HuH-7 (cell line): Measurements from ENCODE around the gene GMDS.

Experiments
- DNase-seq: peaks from one replicate; pipeline ENCODE4 v3.0.0; 2011; ENCODE audit warnings: low spot score

Gene GMDS

DNA sequence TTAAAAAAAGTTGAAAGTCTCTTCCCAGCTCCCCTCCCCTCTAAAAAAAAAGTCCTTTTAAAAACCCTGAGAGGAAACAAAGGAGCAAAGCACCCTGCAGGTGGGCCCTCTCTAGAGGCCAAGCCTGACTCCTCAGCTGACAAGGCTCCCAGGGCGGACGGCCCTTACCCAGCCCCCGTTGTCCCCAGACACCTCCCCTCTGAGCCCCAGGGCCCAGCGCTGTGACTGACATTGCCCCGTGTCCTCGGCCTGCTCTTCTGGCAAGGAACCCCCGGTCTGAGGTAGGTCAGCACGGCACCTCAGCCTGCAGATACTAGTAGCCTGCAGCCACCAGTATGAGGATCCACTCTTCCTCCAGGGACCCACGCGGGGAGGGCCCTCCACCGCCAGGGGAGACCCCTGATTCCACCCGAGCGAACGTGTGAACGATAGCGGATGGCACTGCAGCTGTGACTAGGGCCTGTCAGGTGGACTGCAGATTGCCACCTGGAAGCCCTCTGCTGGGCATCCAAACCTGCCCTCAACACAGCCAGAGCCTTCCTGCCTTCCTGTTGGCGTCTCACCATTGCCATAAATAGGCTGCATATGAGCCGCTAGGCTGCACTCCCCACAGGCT is 601.5 kb downstream of the GMDS start:
- DNase-seq: no peak

DNA sequence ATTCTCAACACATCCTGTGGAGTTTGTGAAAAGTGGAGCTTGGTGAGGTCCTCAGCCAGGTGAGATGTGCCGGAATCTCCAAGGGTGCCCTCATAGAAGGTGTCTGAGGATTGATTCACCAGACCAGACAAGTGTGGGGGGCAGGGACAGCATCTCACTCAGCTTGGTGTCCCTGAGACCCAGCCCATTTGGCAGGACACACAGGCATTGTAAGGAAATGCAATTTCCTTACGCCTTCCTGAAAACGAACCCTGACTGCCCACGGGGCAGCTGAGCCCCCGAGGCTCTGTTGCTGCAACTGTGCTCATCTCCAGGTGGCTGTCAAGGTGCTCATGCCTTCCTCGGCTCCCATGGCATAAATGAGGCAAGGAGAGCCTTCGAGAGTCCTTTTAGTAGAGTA is 602.3 kb downstream of the GMDS start:
- DNase-seq: no peak

DNA sequence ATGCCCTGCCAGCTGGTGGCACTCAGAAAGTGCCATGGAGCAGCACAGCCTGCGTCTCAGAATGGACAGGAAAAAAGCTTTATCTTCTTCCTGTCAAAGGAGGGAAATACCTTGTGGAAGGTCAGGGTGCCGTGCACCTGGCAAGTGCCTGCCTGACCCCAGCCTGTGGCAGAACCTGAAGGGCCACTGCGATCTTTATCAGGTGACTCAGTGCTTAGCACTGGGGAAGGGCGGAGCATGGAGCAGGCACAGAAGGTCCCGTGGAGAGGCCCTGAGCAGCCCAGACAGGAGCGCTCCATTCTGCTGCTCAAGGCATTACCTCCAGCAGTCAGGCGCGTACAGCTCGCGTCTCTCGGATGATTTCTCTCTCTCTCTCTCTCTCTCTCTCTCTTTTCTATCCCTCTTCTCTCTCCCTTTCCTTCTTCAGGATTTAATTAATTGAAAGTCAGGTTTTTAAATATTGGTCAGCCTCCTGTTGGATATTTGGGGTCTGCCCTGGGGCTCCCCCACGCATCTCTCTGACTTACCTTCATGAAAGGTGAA is 604.0 kb downstream of the GMDS start:
- DNase-seq: no peak

DNA sequence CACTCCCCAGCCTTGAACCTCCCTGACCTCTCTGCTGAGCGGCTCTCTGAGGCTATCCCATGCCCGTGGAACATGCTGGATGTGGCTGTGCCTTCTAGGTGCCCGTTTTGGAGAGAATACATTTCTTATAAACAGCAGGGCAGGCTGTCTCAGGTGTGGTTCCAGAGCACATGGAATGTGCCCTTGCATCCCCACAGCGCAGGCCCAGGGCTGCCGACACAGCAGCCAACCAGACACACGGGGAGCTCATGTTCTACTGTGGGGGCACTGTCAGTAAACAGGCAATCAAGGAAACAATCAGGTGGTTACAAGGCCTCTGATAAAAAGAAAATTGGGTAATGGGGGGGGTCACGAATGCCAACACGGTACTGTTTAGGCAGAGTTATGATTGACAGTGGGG is 604.9 kb downstream of the GMDS start:
- no peak for DNase-seq

- no peak for DNase-seq
Observed at GRCh38 chr6:1639430-1639829, 606.0 kb downstream of the GMDS start.

- DNase-seq: no peak
Observed at GRCh38 chr6:1636971-1637871, 608.2 kb downstream of the GMDS start.

DNA sequence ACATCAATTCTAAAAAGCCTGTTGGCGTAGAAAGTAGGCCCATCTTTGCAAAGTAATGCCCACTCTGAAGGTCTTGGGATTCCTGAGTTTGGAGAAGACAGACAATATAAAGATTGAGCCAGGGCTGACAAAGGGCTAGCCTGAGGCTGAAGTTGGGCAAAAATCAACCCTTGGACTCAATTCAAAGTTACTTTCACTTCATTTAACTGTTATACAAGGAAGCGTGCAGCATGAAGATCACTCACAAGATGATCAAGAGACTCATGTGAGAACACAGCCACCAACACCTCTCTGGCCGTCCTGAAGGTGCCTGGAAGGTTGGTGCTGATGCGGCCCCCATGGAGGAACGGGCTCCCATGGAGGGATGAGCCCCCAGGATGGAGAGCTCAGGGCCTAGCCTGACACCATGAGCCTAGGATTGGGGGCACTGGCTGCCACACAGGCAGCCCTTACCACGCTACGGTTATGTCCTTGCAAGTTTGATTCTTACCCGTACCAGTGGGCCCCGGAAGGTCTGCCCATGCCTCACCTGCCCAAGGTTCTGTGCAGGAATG is 609.1 kb downstream of the GMDS start:
- no peak for DNase-seq

- DNase-seq: no peak
Observed at GRCh38 chr6:1635305-1636010, 609.9 kb downstream of the GMDS start.

- no peak for DNase-seq
Observed at GRCh38 chr6:1634081-1634480, 611.3 kb downstream of the GMDS start.

GRCh38 chr6:1633366-1634021 is 611.9 kb downstream of the GMDS start:
- DNase-seq: no peak

- no peak for DNase-seq
Observed at GRCh38 chr6:1631251-1631650, 614.2 kb downstream of the GMDS start.

DNA sequence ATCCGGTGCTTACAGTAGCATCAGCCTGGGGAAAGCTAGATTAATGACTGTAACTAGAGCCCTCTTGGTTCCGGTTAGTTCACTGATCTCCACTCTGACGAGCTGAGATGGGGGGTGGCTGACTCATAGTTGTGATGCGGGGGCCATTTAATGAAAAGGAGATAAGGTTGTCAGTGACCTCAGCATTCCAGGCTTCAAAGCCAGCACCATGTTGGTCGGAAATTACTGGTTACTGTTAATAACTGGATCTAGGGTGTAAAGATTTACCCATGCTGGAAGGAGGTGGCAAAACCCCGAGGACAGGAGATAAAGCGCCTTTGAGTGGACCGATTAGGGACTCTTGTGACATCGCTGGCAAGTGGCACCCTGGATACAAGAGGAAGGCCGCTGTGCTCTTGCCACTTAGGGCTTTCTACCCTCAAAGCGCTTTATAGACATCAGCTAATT is 614.6 kb downstream of the GMDS start:
- no peak for DNase-seq

- DNase-seq: no peak
Observed at GRCh38 chr6:1630212-1630770, 615.1 kb downstream of the GMDS start.

DNA sequence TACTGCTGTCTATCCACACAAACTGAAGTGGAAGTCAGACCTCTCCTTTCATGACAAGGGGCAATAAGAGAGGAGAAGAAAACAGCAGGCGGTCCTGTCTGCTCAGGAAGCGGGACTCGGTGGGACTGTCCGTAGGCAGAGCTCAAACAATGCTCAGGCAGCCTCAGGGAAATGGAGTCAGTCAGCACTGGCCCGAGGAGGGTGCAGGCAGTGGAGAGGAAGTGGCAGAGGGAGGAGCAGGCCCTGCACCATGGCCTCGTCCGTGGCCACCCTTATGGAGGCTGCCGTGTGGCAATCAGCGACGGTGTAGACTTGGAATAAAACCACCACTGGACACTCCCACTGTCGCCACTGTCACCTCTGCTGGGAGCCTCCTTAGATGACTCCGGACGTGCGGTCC is 616.1 kb downstream of the GMDS start:
- no peak for DNase-seq

DNA sequence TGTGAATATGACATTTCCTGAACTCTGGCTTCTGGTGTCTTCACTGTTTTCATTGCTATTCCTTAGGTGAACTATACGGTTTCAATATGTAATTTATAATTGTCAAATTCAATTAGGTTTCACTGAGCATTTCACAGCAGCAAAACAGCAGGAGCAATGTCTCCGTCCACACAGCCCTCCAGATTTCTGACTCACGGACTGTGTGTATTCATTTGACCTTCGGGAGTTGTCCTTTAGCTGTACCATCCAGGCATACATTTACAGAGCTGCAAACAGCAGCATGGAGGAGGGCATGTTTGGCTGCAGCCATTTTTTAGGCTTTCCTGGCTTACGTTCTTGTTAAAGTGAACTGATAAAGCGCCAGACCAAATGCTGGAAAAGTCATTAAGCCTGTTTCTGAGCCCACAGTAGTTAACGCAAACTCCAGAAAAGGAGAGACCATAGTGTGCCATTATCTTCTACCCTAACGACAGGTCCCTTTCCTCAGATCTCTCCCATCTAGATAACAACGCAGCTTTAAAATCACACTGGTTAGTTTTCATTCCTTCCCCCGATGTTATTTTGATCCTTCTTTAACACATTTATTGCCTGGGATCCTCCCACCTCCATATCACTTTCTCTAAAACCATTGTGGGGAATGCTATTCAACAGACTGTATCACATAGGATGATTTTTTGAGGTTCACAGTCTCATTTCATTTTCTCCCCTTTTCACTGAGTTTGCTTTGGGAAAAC is 617.4 kb downstream of the GMDS start:
- no peak for DNase-seq

DNA sequence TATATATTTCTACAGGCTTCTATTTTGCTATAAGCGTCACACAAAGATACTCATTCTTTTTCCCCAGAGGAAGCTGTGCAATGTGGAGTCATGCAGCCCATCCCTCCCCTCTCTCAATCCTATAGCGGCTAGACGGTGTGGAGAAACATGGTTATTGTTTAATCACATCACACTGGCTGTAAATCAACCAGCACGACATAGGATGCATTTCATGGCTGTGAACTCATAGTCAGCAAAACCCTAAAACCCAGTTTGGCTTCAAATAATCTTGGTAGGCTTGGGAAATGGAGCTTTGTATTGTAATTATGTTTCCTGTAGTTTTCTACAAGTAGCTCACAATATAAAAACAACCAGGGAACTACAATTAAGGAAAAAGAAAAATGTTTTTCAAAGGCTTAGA is 618.9 kb downstream of the GMDS start:
- no peak for DNase-seq

- DNase-seq: no peak
Observed at GRCh38 chr6:1625794-1626435, 619.5 kb downstream of the GMDS start.

GRCh38 chr6:1624851-1625781 is 620.3 kb downstream of the GMDS start:
- no peak for DNase-seq
